ENCODE data around the gene TECPR1. TPM values are rescaled to one million over a fixed set of nuclear protein-coding genes. Genes with fewer than 3 reads are reported as not detected.

Gene TECPR1
- total RNA-seq, 1 experiment from 2014 or later: 12.9 TPM

DNA sequence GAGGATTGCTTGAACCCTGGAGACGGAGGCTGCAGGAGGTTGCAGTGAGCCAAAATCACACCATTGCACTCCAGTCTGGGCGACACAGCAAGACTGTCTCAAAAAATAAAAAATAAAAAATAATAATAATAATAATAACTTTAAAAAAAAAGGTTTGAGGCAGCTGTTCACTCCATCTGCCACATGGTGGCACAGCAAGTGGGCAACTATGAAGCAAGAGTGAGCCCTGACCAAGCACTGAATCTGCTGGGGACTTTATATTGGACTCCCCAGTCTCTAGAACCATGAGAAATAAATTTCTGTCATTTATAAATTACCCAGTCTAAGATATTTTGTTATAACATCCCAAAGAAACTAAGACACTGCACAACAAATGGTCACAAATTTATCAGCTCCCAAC lies 14.8 kb upstream of the TECPR1 start:
- CTCF ChIA-PET: no interaction called here
- H3K27me3 Mint-ChIP-seq (ENCODE audit: unreplicated experiment): no peaks in the 10 kb centered on the region
- no peak overlapping the region for H3K27ac Mint-ChIP-seq (ENCODE audit: unreplicated experiment)

GRCh38 chr7:98265841-98266271 lies 13.8 kb upstream of the TECPR1 start:
- no peaks in the 10 kb centered on the region for H3K9me3 Mint-ChIP-seq (ENCODE audit: low read depth, unreplicated experiment)
- DNase-seq: no peak
- BruUV-seq (replicated peaks): no TSS peak
- H3K4me1 Mint-ChIP-seq (ENCODE audit: low read depth, unreplicated experiment): peaks cover 8% of the 10 kb centered on the region
- peak overlapping the region; percentile 27 for H3K27ac Mint-ChIP-seq (ENCODE audit: unreplicated experiment)
- H3K36me3 Mint-ChIP-seq (ENCODE audit: insufficient read depth, unreplicated experiment): no peaks in the 10 kb centered on the region
- H3K27me3 Mint-ChIP-seq (ENCODE audit: unreplicated experiment): no peaks in the 10 kb centered on the region
- peak overlapping the region; percentile 8 for H3K4me3 Mint-ChIP-seq (ENCODE audit: low read depth, unreplicated experiment)
- CTCF ChIA-PET: interaction anchor here (0.7 kb wide), 1 partner anchor 17 kb away, joined by 4 read pairs; no protein-coding TSS in a partner anchor
- no peak for TF ChIP-seq CTCF (IDR thresholded peaks at IDR 0.05; ENCODE audit: unreplicated experiment)
- intact Hi-C loops (cut with micrococcal nuclease; ENCODE audit: unreplicated experiment): no loop called here

More for the DNA sequence above, 14.8 kb upstream of the TECPR1 start:
- peaks cover 8% of the 10 kb centered on the region for H3K4me1 Mint-ChIP-seq (ENCODE audit: low read depth, unreplicated experiment)
- BruUV-seq (replicated peaks): no TSS peak
- no peaks in the 10 kb centered on the region for H3K36me3 Mint-ChIP-seq (ENCODE audit: insufficient read depth, unreplicated experiment)
- DNase-seq: no peak
- no peak overlapping the region for H3K4me3 Mint-ChIP-seq (ENCODE audit: low read depth, unreplicated experiment)
- no peak for TF ChIP-seq CTCF (IDR thresholded peaks at IDR 0.05; ENCODE audit: unreplicated experiment)
- intact Hi-C loops (cut with micrococcal nuclease; ENCODE audit: unreplicated experiment): no loop called here
- no peaks in the 10 kb centered on the region for H3K9me3 Mint-ChIP-seq (ENCODE audit: low read depth, unreplicated experiment)

- H3K9me3 Mint-ChIP-seq (ENCODE audit: low read depth, unreplicated experiment): no peaks in the 10 kb centered on the region
- no peak for DNase-seq
- H3K36me3 Mint-ChIP-seq (ENCODE audit: insufficient read depth, unreplicated experiment): peaks cover under 1% of the 10 kb centered on the region
- BruUV-seq (replicated peaks): no TSS peak
- H3K4me3 Mint-ChIP-seq (ENCODE audit: low read depth, unreplicated experiment): no peak overlapping the region
- H3K27ac Mint-ChIP-seq (ENCODE audit: unreplicated experiment): no peak overlapping the region
- TF ChIP-seq CTCF (IDR thresholded peaks at IDR 0.05; ENCODE audit: unreplicated experiment): no peak
- no peaks in the 10 kb centered on the region for H3K27me3 Mint-ChIP-seq (ENCODE audit: unreplicated experiment)
- CTCF ChIA-PET: no interaction called here
- intact Hi-C loops (cut with micrococcal nuclease; ENCODE audit: unreplicated experiment): no loop called here
- no peaks in the 10 kb centered on the region for H3K4me1 Mint-ChIP-seq (ENCODE audit: low read depth, unreplicated experiment)
Measured at GRCh38 chr7:98257701-98258100, 5.7 kb upstream of the TECPR1 start.

DNA sequence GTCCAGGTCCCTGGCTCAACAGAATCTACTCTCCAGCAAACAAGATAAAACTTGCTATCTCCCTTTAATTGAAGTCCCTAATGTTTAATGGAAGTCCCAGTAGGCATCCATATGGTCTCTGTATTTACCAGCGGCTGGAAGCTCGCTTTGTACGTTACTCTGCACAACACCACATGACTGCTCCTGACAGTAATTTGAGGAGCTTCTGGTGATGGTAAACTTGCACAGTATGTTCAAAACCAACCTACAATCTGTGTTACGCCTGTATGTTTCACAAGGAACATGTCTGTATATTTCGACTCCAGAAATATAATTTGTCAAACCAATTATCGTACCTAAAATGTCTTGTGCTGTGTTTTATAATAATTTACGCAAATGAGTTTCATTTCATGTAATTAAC lies 4.4 kb upstream of the TECPR1 start:
- no TSS peak for BruUV-seq (replicated peaks)

More for the DNA sequence above, 4.4 kb upstream of the TECPR1 start:
- Mint-ChIP-seq H3K4me3 (ENCODE audit: low read depth, unreplicated experiment) (no peak overlapping the region), H3K9me3 (ENCODE audit: low read depth, unreplicated experiment) (no peaks in the 10 kb centered on the region), H3K36me3 (ENCODE audit: insufficient read depth, unreplicated experiment) (peaks cover 13% of the 10 kb centered on the region), H3K27ac (ENCODE audit: unreplicated experiment) (no peak overlapping the region), H3K27me3 (ENCODE audit: unreplicated experiment) (no peaks in the 10 kb centered on the region), H3K4me1 (ENCODE audit: low read depth, unreplicated experiment) (no peaks in the 10 kb centered on the region)
- intact Hi-C loops (cut with micrococcal nuclease; ENCODE audit: unreplicated experiment): no loop called here
- no peak for DNase-seq
- CTCF ChIA-PET: interaction anchor here (0.5 kb wide), 1 partner anchor 14 kb away, joined by 3 read pairs; no protein-coding TSS in a partner anchor
- TF ChIP-seq CTCF (IDR thresholded peaks at IDR 0.05; ENCODE audit: unreplicated experiment): no peak

Data from Calu3 (cell line).